PFSK-1 (cell line): ENCODE results near the gene DNAH8.

Experiments
- POLR2AphosphoS5 ChIP-seq: IDR thresholded peaks from 2 replicates; pipeline ENCODE4 v1.6.1; 2012; ENCODE audit warnings: low read depth, mild to moderate bottlenecking, control low read depth, low read length, moderate library complexity
- SIN3A ChIP-seq: IDR thresholded peaks from 2 replicates; pipeline ENCODE4 v1.6.1; 2012; ENCODE audit warnings: mild to moderate bottlenecking, low read length, moderate library complexity, borderline replicate concordance; ENCODE audit not compliant: insufficient read depth

DNA sequence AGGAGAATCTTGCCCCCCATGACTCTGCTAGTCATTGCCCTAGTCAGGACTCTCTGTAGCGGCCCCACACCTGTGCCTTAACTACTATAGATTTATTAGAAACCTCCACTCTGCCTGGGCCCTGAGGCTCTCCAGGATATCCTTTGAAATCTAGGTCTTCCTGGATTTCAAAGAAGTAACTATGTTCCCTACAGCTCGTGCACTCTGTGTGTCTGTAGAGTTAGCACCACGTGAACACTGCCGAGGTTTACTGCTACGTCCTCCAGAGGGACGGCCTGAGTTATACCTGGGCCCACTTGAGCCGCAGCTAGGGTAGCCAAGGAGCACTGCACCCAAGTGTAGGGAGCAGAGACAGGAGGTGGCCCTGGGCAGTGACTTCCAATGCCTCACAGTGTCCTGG is 353.3 kb downstream of the DNAH8 start:
- TF ChIP-seq POLR2AphosphoS5 (no peak), SIN3A (no peak)
